Mesenchymal stem cell (in vitro differentiated cells and primary cell): Measurements from ENCODE around the gene MESP2.

Experiments used
- DNase-seq: peaks from one replicate; pipeline ENCODE4 v3.0.0-alpha.2; 2013
- H2AFZ ChIP-seq: one replicate; pipeline ENCODE4 v1.6.1; 2013; ENCODE audit warnings: low read depth, mild to moderate bottlenecking, control low read depth, inconsistent platforms, low read length, moderate library complexity
- H2AK5ac ChIP-seq: 2 replicates; pipeline ENCODE4 v1.6.1; 2013; ENCODE audit warnings: low read length, moderate library complexity, mild to moderate bottlenecking, inconsistent platforms; ENCODE audit not compliant: severe bottlenecking
- H2BK120ac ChIP-seq: one replicate; pipeline ENCODE4 v1.6.1; 2013; ENCODE audit warnings: low read depth, mild to moderate bottlenecking, inconsistent platforms, low read length, moderate library complexity
- H2BK12ac ChIP-seq, 2 experiments: one replicate each; pipeline ENCODE4 v1.6.1; 2013; ENCODE audit warnings: inconsistent platforms in 2 of 2, low read length in 2 of 2, mild to moderate bottlenecking in 2 of 2, moderate library complexity in 2 of 2, control low read depth in 1 of 2
- H2BK15ac ChIP-seq: one replicate; pipeline ENCODE4 v1.6.1; 2013; ENCODE audit warnings: mild to moderate bottlenecking, low read depth, inconsistent platforms; ENCODE audit not compliant: poor library complexity, severe bottlenecking
- H2BK5ac ChIP-seq: 2 replicates; pipeline ENCODE4 v1.6.1; 2013; ENCODE audit warnings: low read depth, mild to moderate bottlenecking, low read length, control low read depth, inconsistent platforms; ENCODE audit not compliant: poor library complexity, severe bottlenecking
- H3K14ac ChIP-seq, 2 experiments: one replicate each; pipeline ENCODE4 v1.6.1; 2013; ENCODE audit warnings: inconsistent platforms in 2 of 2, low read length in 2 of 2, control low read depth in 1 of 2, mild to moderate bottlenecking in 1 of 2, moderate library complexity in 1 of 2
- H3K18ac ChIP-seq, 2 experiments: one replicate each; pipeline ENCODE4 v1.6.1; 2013; ENCODE audit warnings: inconsistent platforms in 2 of 2, low read length in 2 of 2, control low read depth in 1 of 2, low read depth in 1 of 2, mild to moderate bottlenecking in 1 of 2
- H3K23ac ChIP-seq, 2 experiments: one replicate each; pipeline ENCODE4 v1.6.1; 2013; ENCODE audit warnings: inconsistent platforms in 2 of 2, low read length in 2 of 2, mild to moderate bottlenecking in 2 of 2, moderate library complexity in 2 of 2, control low read depth in 1 of 2
- H3K27ac ChIP-seq: 2 replicates; pipeline ENCODE4 v1.5.1; 2013; ENCODE audit warnings: mild to moderate bottlenecking, moderate library complexity, low read length, control low read depth, inconsistent platforms; ENCODE audit not compliant: poor library complexity, severe bottlenecking
- H3K27me3 ChIP-seq, 2 experiments: 2 replicates each; pipeline versions ENCODE4 v1.6.1 to v1.7.0; 2013; ENCODE audit warnings: low read length in 2 of 2, mild to moderate bottlenecking in 2 of 2, moderate library complexity in 2 of 2, control low read depth in 1 of 2, inconsistent platforms in 1 of 2; ENCODE audit not compliant: control insufficient read depth in 1 of 2, insufficient read depth in 1 of 2
- H3K36me3 ChIP-seq, 2 experiments: 2 replicates each; pipeline versions ENCODE4 v1.6.1 to v1.7.0; 2013; ENCODE audit warnings: low read length in 2 of 2, control low read depth in 1 of 2, inconsistent platforms in 1 of 2, low read depth in 1 of 2, mild to moderate bottlenecking in 1 of 2; ENCODE audit not compliant: insufficient read depth in 2 of 2, control insufficient read depth in 1 of 2
- H3K4ac ChIP-seq, 2 experiments: one replicate each; pipeline ENCODE4 v1.6.1; 2013; ENCODE audit warnings: inconsistent platforms in 2 of 2, low read length in 2 of 2, mild to moderate bottlenecking in 2 of 2, moderate library complexity in 2 of 2, control low read depth in 1 of 2, low read depth in 1 of 2
- H3K4me1 ChIP-seq: 2 replicates; pipeline ENCODE4 v1.6.1; 2013; ENCODE audit warnings: low read depth, low read length, control low read depth; ENCODE audit not compliant: control insufficient read depth, insufficient read depth
- H3K4me2 ChIP-seq: 2 replicates; pipeline ENCODE4 v1.6.1; 2013; ENCODE audit warnings: low read length, mild to moderate bottlenecking, inconsistent platforms; ENCODE audit not compliant: poor library complexity, severe bottlenecking
- H3K4me3 ChIP-seq, 2 experiments: 2 replicates each; pipeline versions ENCODE4 v1.5.1 to v1.7.0; 2013; ENCODE audit warnings: low read length in 2 of 2, mild to moderate bottlenecking in 2 of 2, control low read depth in 1 of 2, low read depth in 1 of 2; ENCODE audit not compliant: insufficient read depth in 1 of 2
- H3K79me1 ChIP-seq: replicated peaks from 2 replicates; pipeline ENCODE4 v1.6.1; 2013; ENCODE audit warnings: mild to moderate bottlenecking, control low read depth, low read length, inconsistent platforms; ENCODE audit not compliant: poor library complexity, severe bottlenecking
- H3K9ac ChIP-seq: 2 replicates; pipeline ENCODE4 v1.7.0; 2013; ENCODE audit warnings: mild to moderate bottlenecking, low read length, moderate library complexity
- H3K9me3 ChIP-seq: 2 replicates; pipeline ENCODE4 v1.7.0; 2013; ENCODE audit warnings: mild to moderate bottlenecking, low read length; ENCODE audit not compliant: control insufficient read depth
- H4K8ac ChIP-seq: one replicate; pipeline ENCODE4 v1.6.1; 2013; ENCODE audit warnings: inconsistent platforms, mild to moderate bottlenecking, low read length, moderate library complexity
- H4K91ac ChIP-seq: one replicate; pipeline ENCODE4 v1.6.1; 2013; ENCODE audit warnings: mild to moderate bottlenecking, low read length, inconsistent platforms
- WGBS: methylation state at CpG from one replicate; pipeline ENCODE4 v1.1.7; 2013; ENCODE audit warnings: mixed read lengths; 5-methylcytosine and 5-hydroxymethylcytosine counted together

The MESP2 gene

GRCh38 chr15:89783861-89784685 is 7.9 kb downstream of the MESP2 start:
- H2BK5ac ChIP-seq = no peak overlapping the region
- H4K91ac ChIP-seq = peak overlapping the region; percentile 6
- no peak overlapping the region for H2AK5ac ChIP-seq
- peak overlapping the region in 1 of 2 experiments; percentile 69 for H3K18ac ChIP-seq
- peak; percentile 10 for DNase-seq
- H2BK12ac ChIP-seq = no peak overlapping the region
- H3K9me3 ChIP-seq = no peaks in the 10 kb centered on the region
- H2BK120ac ChIP-seq = no peak overlapping the region
- no peak overlapping the region for H4K8ac ChIP-seq
- H3K4me2 ChIP-seq = no peak overlapping the region
- H3K79me1 ChIP-seq = no peaks in the 10 kb centered on the region
- peaks cover 14 to 49% of the 10 kb centered on the region in 2 experiments for H3K36me3 ChIP-seq
- H3K4ac ChIP-seq = no peak overlapping the region
- H3K4me3 ChIP-seq = peak overlapping the region in 1 of 2 experiments; percentile 4
- H2AFZ ChIP-seq = no peak overlapping the region
- H3K27ac ChIP-seq = no peak overlapping the region
- WGBS = 75% methylated on average over 15 of the region's 15 CpGs
- peak overlapping the region in 1 of 2 experiments; percentile 26 for H3K23ac ChIP-seq
- peaks cover 4% of the 10 kb centered on the region for H3K4me1 ChIP-seq
- H3K14ac ChIP-seq = peak overlapping the region in 1 of 2 experiments; percentile 92
- H3K27me3 ChIP-seq = no peaks in the 10 kb centered on the region
- H3K9ac ChIP-seq = peak overlapping the region; percentile 12
- H2BK15ac ChIP-seq = no peak overlapping the region

GRCh38 chr15:89784686-89784960 is 8.5 kb downstream of the MESP2 start:
- H3K18ac ChIP-seq = no peak overlapping the region
- H3K9ac ChIP-seq = no peak overlapping the region
- H2BK5ac ChIP-seq = no peak overlapping the region
- no peak overlapping the region for H2BK12ac ChIP-seq
- peaks cover 14 to 53% of the 10 kb centered on the region in 2 experiments for H3K36me3 ChIP-seq
- H3K4me2 ChIP-seq = no peak overlapping the region
- no peak overlapping the region for H2AFZ ChIP-seq
- no peak overlapping the region for H3K14ac ChIP-seq
- no peaks in the 10 kb centered on the region for H3K9me3 ChIP-seq
- H3K4ac ChIP-seq = no peak overlapping the region
- H3K4me1 ChIP-seq = peaks cover 4% of the 10 kb centered on the region
- H3K79me1 ChIP-seq = no peaks in the 10 kb centered on the region
- no peaks in the 10 kb centered on the region for H3K27me3 ChIP-seq
- H4K8ac ChIP-seq = no peak overlapping the region
- no peak overlapping the region for H2BK120ac ChIP-seq
- no peak overlapping the region for H2BK15ac ChIP-seq
- no peak overlapping the region for H3K23ac ChIP-seq
- DNase-seq = no peak
- H2AK5ac ChIP-seq = no peak overlapping the region
- H4K91ac ChIP-seq = no peak overlapping the region
- no peak overlapping the region for H3K27ac ChIP-seq
- WGBS = 99% methylated on average over 7 of the region's 7 CpGs
- no peak overlapping the region for H3K4me3 ChIP-seq

GRCh38 chr15:89785064-89785773 is 9.1 kb downstream of the MESP2 start:
- H3K36me3 ChIP-seq = peaks cover 15 to 56% of the 10 kb centered on the region in 2 experiments
- H4K91ac ChIP-seq = no peak overlapping the region
- H3K18ac ChIP-seq = no peak overlapping the region
- no peak overlapping the region for H2BK5ac ChIP-seq
- no peak overlapping the region for H4K8ac ChIP-seq
- no peaks in the 10 kb centered on the region for H3K9me3 ChIP-seq
- no peaks in the 10 kb centered on the region for H3K79me1 ChIP-seq
- H3K4ac ChIP-seq = no peak overlapping the region
- no peak overlapping the region for H2BK12ac ChIP-seq
- no peak overlapping the region for H2BK120ac ChIP-seq
- WGBS = 97% methylated on average over 12 of the region's 13 CpGs
- no peak overlapping the region for H3K23ac ChIP-seq
- H3K4me1 ChIP-seq = peaks cover 4% of the 10 kb centered on the region
- H2BK15ac ChIP-seq = no peak overlapping the region
- H2AK5ac ChIP-seq = no peak overlapping the region
- H3K9ac ChIP-seq = peak overlapping the region; percentile 40
- H3K14ac ChIP-seq = no peak overlapping the region
- DNase-seq = no peak
- H3K27ac ChIP-seq = no peak overlapping the region
- no peak overlapping the region for H2AFZ ChIP-seq
- no peaks in the 10 kb centered on the region for H3K27me3 ChIP-seq
- H3K4me3 ChIP-seq = no peak overlapping the region
- no peak overlapping the region for H3K4me2 ChIP-seq

- no peak overlapping the region for H3K14ac ChIP-seq
- no peaks in the 10 kb centered on the region for H3K27me3 ChIP-seq
- peaks cover 4% of the 10 kb centered on the region for H3K4me1 ChIP-seq
- peak overlapping the region; percentile 40 for H3K9ac ChIP-seq
- no peak overlapping the region for H3K4me3 ChIP-seq
- no peaks in the 10 kb centered on the region for H3K79me1 ChIP-seq
- no peaks in the 10 kb centered on the region for H3K9me3 ChIP-seq
- no peak overlapping the region for H2BK120ac ChIP-seq
- no peak overlapping the region for H4K91ac ChIP-seq
- no peak overlapping the region for H3K27ac ChIP-seq
- no peak overlapping the region for H2BK5ac ChIP-seq
- H3K4ac ChIP-seq = no peak overlapping the region
- no peak overlapping the region for H3K4me2 ChIP-seq
- no peak overlapping the region for H3K23ac ChIP-seq
- DNase-seq = no peak
- H4K8ac ChIP-seq = no peak overlapping the region
- no peak overlapping the region for H2AK5ac ChIP-seq
- no peak overlapping the region for H3K18ac ChIP-seq
- H3K36me3 ChIP-seq = peaks cover 19 to 62% of the 10 kb centered on the region in 2 experiments
- no peak overlapping the region for H2AFZ ChIP-seq
- H2BK12ac ChIP-seq = no peak overlapping the region
- no peak overlapping the region for H2BK15ac ChIP-seq
Observed at GRCh38 chr15:89785774-89786140, 9.6 kb downstream of the MESP2 start.
